ENCODE data around the gene EXOC3L4.

The EXOC3L4 gene

DNA sequence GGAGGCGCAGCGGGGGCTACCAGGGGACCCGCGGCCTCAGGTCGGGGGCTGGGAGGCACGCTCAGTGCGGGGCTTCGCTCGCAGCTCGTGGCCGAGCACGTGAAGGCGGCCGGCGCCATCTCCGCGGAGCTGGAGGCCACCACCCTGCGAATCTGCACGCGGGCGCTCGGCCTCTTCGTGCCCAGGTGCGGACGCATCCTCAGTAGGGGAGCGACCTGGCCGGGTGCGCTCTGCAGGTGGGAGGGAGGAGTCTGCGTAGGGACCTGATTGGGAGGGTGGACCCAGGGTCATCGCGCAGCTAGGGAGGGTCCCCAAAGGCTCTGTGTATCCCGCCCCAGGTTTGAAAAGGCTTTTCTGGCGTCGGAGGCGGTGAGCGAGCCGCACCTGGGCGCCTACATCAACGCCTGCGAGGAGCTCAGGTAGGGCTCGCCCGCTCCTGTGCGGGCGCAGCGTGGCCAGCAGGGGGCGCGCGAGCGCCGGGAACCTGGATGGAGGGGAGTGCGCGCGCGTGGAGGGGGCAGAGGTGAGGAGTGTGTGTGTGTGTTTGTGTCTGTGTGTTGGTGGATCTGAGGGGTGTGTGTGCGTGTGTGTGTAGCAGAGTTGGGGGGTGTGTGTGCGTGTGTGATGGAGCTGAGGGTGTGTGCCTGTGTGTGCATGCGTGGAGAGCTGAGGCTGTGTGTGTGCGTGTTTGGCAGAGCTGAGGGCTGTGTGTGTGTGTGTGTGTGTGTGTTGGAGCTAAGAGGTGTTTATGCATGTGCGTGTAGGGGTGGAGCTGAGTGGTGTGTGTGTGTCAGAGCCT, 10.3 kb downstream of the EXOC3L4 start (continued):
- 0 out of 2 replicates have a peak, but pooled peaks have one; percentile 37 for TF ChIP-seq ZNF121 (tag by site-specific recombination; IDR thresholded peaks at IDR 0.05)
- no peak; the same call in 1 of the 2 replicates for TF ChIP-seq ZNF76 (tag by site-specific recombination; IDR thresholded peaks at IDR 0.05; ENCODE audit: borderline replicate concordance, low read depth)
- no peak for TF ChIP-seq ZNF596 (tag by site-specific recombination; IDR thresholded peaks at IDR 0.05)
- TF ChIP-seq ZNF37A (tag by site-specific recombination; IDR thresholded peaks at IDR 0.05) = no peak
- TF ChIP-seq ZNF621 (tag by site-specific recombination; IDR thresholded peaks at IDR 0.05) = no peak
- no peak for TF ChIP-seq ZSCAN30 (tag by site-specific recombination; IDR thresholded peaks at IDR 0.05)
- TF ChIP-seq ZNF155 (tag by site-specific recombination; IDR thresholded peaks at IDR 0.05) = no peak
- TF ChIP-seq, protein P1, sequence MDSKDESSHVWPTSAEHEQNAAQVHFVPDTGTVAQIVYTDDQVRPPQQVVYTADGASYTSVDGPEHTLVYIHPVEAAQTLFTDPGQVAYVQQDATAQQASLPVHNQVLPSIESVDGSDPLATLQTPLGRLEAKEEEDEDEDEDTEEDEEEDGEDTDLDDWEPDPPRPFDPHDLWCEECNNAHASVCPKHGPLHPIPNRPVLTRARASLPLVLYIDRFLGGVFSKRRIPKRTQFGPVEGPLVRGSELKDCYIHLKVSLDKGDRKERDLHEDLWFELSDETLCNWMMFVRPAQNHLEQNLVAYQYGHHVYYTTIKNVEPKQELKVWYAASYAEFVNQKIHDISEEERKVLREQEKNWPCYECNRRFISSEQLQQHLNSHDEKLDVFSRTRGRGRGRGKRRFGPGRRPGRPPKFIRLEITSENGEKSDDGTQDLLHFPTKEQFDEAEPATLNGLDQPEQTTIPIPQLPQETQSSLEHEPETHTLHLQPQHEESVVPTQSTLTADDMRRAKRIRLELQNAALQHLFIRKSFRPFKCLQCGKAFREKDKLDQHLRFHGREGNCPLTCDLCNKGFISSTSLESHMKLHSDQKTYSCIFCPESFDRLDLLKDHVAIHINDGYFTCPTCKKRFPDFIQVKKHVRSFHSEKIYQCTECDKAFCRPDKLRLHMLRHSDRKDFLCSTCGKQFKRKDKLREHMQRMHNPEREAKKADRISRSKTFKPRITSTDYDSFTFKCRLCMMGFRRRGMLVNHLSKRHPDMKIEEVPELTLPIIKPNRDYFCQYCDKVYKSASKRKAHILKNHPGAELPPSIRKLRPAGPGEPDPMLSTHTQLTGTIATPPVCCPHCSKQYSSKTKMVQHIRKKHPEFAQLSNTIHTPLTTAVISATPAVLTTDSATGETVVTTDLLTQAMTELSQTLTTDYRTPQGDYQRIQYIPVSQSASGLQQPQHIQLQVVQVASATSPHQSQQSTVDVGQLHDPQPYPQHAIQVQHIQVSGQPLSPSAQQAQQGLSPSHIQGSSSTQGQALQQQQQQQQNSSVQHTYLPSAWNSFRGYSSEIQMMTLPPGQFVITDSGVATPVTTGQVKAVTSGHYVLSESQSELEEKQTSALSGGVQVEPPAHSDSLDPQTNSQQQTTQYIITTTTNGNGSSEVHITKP (tag by site-specific recombination; IDR thresholded peaks at IDR 0.05) = peak; percentile 55
- TF ChIP-seq OSR2 (tag by site-specific recombination; IDR thresholded peaks at IDR 0.05) = no peak; the same call in 1 of the 2 replicates
- TF ChIP-seq SP3 (tag by site-specific recombination; IDR thresholded peaks at IDR 0.05) = no peak; the same call in 1 of the 2 replicates
- TF ChIP-seq ZNF629 (tag by site-specific recombination; IDR thresholded peaks at IDR 0.05) = peak; percentile 72
- TF ChIP-seq ZNF133 (tag by site-specific recombination; IDR thresholded peaks at IDR 0.05) = peak; percentile 69
- TF ChIP-seq ZNF776 (tag by site-specific recombination; IDR thresholded peaks at IDR 0.05; ENCODE audit: borderline replicate concordance) = 0 out of 2 replicates have a peak, but pooled peaks have one; percentile 58
- 0 out of 2 replicates have a peak, but pooled peaks have one; percentile 89 for TF ChIP-seq REPIN1 (tag by site-specific recombination; IDR thresholded peaks at IDR 0.05; ENCODE audit: low read depth)
- TF ChIP-seq ZNF701 (tag by site-specific recombination; IDR thresholded peaks at IDR 0.05) = no peak
- no peak for TF ChIP-seq ZNF138 (tag by site-specific recombination; IDR thresholded peaks at IDR 0.05; ENCODE audit: borderline replicate concordance)
- TF ChIP-seq ZNF248 (tag by site-specific recombination; IDR thresholded peaks at IDR 0.05) = peak; percentile 75; the same call in 1 of the 2 replicates
- TF ChIP-seq ZNF175 (tag by site-specific recombination; IDR thresholded peaks at IDR 0.05) = no peak; the same call in 1 of the 2 replicates
- TF ChIP-seq RBAK (tag by site-specific recombination; IDR thresholded peaks at IDR 0.05) = 0 out of 2 replicates have a peak, but pooled peaks have one; percentile 37
- TF ChIP-seq, protein P2, sequence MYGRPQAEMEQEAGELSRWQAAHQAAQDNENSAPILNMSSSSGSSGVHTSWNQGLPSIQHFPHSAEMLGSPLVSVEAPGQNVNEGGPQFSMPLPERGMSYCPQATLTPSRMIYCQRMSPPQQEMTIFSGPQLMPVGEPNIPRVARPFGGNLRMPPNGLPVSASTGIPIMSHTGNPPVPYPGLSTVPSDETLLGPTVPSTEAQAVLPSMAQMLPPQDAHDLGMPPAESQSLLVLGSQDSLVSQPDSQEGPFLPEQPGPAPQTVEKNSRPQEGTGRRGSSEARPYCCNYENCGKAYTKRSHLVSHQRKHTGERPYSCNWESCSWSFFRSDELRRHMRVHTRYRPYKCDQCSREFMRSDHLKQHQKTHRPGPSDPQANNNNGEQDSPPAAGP (tag by site-specific recombination; IDR thresholded peaks at IDR 0.05) = peak; percentile 93; the same call in 1 of the 2 replicates
- no peak for TF ChIP-seq ZNF24 (tag by site-specific recombination; IDR thresholded peaks at IDR 0.05)
- no peak for TF ChIP-seq ZNF549 (tag by site-specific recombination; IDR thresholded peaks at IDR 0.05)
- TF ChIP-seq, protein P3, sequence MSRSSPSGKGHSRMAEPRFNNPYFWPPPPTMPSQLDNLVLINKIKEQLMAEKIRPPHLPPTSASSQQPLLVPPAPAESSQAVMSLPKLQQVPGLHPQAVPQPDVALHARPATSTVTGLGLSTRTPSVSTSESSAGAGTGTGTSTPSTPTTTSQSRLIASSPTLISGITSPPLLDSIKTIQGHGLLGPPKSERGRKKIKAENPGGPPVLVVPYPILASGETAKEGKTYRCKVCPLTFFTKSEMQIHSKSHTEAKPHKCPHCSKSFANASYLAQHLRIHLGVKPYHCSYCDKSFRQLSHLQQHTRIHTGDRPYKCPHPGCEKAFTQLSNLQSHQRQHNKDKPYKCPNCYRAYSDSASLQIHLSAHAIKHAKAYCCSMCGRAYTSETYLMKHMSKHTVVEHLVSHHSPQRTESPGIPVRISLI (tag by site-specific recombination; IDR thresholded peaks at IDR 0.05) = no peak
- TF ChIP-seq ZNF510 (tag by site-specific recombination; IDR thresholded peaks at IDR 0.05; ENCODE audit: insufficient replicate concordance) = no peak
- no peak for TF ChIP-seq ZNF561 (tag by site-specific recombination; IDR thresholded peaks at IDR 0.05; ENCODE audit: borderline replicate concordance)
- TF ChIP-seq, protein P4, sequence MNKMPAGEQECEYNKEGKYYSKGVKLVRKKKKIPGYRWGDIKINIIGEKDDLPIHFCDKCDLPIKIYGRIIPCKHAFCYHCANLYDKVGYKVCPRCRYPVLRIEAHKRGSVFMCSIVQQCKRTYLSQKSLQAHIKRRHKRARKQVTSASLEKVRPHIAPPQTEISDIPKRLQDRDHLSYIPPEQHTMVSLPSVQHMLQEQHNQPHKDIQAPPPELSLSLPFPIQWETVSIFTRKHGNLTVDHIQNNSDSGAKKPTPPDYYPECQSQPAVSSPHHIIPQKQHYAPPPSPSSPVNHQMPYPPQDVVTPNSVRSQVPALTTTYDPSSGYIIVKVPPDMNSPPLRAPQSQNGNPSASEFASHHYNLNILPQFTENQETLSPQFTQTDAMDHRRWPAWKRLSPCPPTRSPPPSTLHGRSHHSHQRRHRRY (tag by site-specific recombination; IDR thresholded peaks at IDR 0.05) = peak; percentile 99
- TF ChIP-seq ZNF558 (tag by site-specific recombination; IDR thresholded peaks at IDR 0.05) = no peak
- TF ChIP-seq, protein P5, sequence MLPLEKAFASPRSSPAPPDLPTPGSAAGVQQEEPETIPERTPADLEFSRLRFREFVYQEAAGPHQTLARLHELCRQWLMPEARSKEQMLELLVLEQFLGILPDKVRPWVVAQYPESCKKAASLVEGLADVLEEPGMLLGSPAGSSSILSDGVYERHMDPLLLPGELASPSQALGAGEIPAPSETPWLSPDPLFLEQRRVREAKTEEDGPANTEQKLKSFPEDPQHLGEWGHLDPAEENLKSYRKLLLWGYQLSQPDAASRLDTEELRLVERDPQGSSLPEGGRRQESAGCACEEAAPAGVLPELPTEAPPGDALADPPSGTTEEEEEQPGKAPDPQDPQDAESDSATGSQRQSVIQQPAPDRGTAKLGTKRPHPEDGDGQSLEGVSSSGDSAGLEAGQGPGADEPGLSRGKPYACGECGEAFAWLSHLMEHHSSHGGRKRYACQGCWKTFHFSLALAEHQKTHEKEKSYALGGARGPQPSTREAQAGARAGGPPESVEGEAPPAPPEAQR (tag by site-specific recombination; IDR thresholded peaks at IDR 0.05) = peak; percentile 96
- TF ChIP-seq ZNF473 (tag by site-specific recombination; IDR thresholded peaks at IDR 0.05) = peak; percentile 80; the same call in 1 of the 2 replicates
- no peak for TF ChIP-seq GLI2 (tag by site-specific recombination; IDR thresholded peaks at IDR 0.05; ENCODE audit: borderline replicate concordance, low read depth)
